ENCODE results near the gene MCM10.
A peak's percentile ranks its signal among the peaks of the same experiment; 100 is the strongest.
"Not testable (repeated sequence)": the region's sequence is repeated elsewhere in the genome, so short reads cannot be mapped to it uniquely, and the experiment has no call there.

MCM10 gene

GRCh38 chr10:13144814-13145213 is 16.5 kb upstream of the MCM10 start:
- no peak overlapping the region for H3K4me3 ChIP-seq (replicated peaks; ENCODE audit: low read depth, low read length)
- no peak for DNase-seq (ENCODE audit: extremely low read depth, low read depth)
- TF ChIP-seq CTCF (IDR thresholded peaks at IDR 0.05; ENCODE audit: low read depth, low read length, missing control alignments), result no peak

GRCh38 chr10:13146379-13146778 is 15.0 kb upstream of the MCM10 start:
- H3K4me3 ChIP-seq (replicated peaks; ENCODE audit: low read depth, low read length), result no peak overlapping the region
- no peak for DNase-seq (ENCODE audit: extremely low read depth, low read depth)
- no peak for TF ChIP-seq CTCF (IDR thresholded peaks at IDR 0.05; ENCODE audit: low read depth, low read length, missing control alignments)

- TF ChIP-seq CTCF (IDR thresholded peaks at IDR 0.05; ENCODE audit: low read depth, low read length, missing control alignments), result no peak
Observed at GRCh38 chr10:13147161-13147560, 14.2 kb upstream of the MCM10 start.

GRCh38 chr10:13152296-13152695 is 9.1 kb upstream of the MCM10 start:
- DNase-seq (ENCODE audit: extremely low read depth, low read depth), result no peak
- H3K4me3 ChIP-seq (replicated peaks; ENCODE audit: low read depth, low read length), result no peak overlapping the region
- no peak for TF ChIP-seq CTCF (IDR thresholded peaks at IDR 0.05; ENCODE audit: low read depth, low read length, missing control alignments)

More at GRCh38 chr10:13147161-13147560, 14.2 kb upstream of the MCM10 start:
- no peak overlapping the region for H3K4me3 ChIP-seq (replicated peaks; ENCODE audit: low read depth, low read length)
- DNase-seq (ENCODE audit: extremely low read depth, low read depth), result no peak

GRCh38 chr10:13155860-13156259 is 5.5 kb upstream of the MCM10 start:
- not testable (repeated sequence) for H3K4me3 ChIP-seq (replicated peaks; ENCODE audit: low read depth, low read length); DNase-seq (ENCODE audit: extremely low read depth, low read depth)

- DNase-seq (ENCODE audit: extremely low read depth, low read depth), result no peak
- no peak overlapping the region for H3K4me3 ChIP-seq (replicated peaks; ENCODE audit: low read depth, low read length)
- TF ChIP-seq CTCF (IDR thresholded peaks at IDR 0.05; ENCODE audit: low read depth, low read length, missing control alignments), result no peak
Observed at GRCh38 chr10:13158401-13158800, 3.0 kb upstream of the MCM10 start.

- peak overlapping the region; percentile 81 for H3K4me3 ChIP-seq (replicated peaks; ENCODE audit: low read depth, low read length)
- no peak for TF ChIP-seq CTCF (IDR thresholded peaks at IDR 0.05; ENCODE audit: low read depth, low read length, missing control alignments)
- DNase-seq (ENCODE audit: extremely low read depth, low read depth), result peak; percentile 2
Observed at GRCh38 chr10:13161857-13162271, 506 bp downstream of the MCM10 start.

All from HFF-Myc (cell line).